Common myeloid progenitor, CD34-positive (primary cell): Measurements from ENCODE around the gene PRSS38.
"Not testable (repeated sequence)": the region's sequence is repeated elsewhere in the genome, so short reads cannot be mapped to it uniquely, and the experiment has no call there.

Experiments used
- CTCF ChIA-PET: fragments of 350-600 bp; sonication (Branson Sonifier 250); formaldehyde crosslinking; loops from one replicate; lab custom pipeline; 2021; ENCODE audit warnings: antibody characterized with exemption; lab: Charles Lee
- POLR2A ChIA-PET: fragments of 350-600 bp; sonication (Branson Sonifier 250); formaldehyde crosslinking; loops from one replicate; lab custom pipeline; 2021; ENCODE audit warnings: antibody characterized with exemption; lab: Charles Lee
- DNase-seq, 3 donors: peaks; one replicate each; pipeline versions ENCODE4 v3.0.0 to v3.0.0-alpha.2; 2013
- H3K27ac ChIP-seq, 2 experiments: 1 replicate in 1 of 2; 2 replicates in 1 of 2; pipeline ENCODE4 v1.7.0; 2013; ENCODE audit warnings: inconsistent platforms in 2 of 2, low read length in 2 of 2, mild to moderate bottlenecking in 2 of 2, low read depth in 1 of 2, moderate library complexity in 1 of 2; ENCODE audit not compliant: severe bottlenecking in 2 of 2, insufficient read depth in 1 of 2, poor library complexity in 1 of 2
- H3K27me3 ChIP-seq, 5 experiments: replicated peaks in 2 of 5; 1 replicate in 3 of 5; 2 replicates in 2 of 5; pipeline versions ENCODE4 v1.6.1 to v1.7.0; 2013; ENCODE audit warnings: low read length in 4 of 5, mild to moderate bottlenecking in 2 of 5, moderate library complexity in 2 of 5, inconsistent platforms in 1 of 5; ENCODE audit not compliant: insufficient read depth in 5 of 5, control insufficient read depth in 4 of 5
- H3K36me3 ChIP-seq, 4 experiments: 1 replicate in 2 of 4; 2 replicates in 2 of 4; pipeline versions ENCODE4 v1.6.1 to v1.7.0; 2013; ENCODE audit warnings: low read length in 3 of 4, control low read depth in 1 of 4, mild to moderate bottlenecking in 1 of 4; ENCODE audit not compliant: control insufficient read depth in 4 of 4, insufficient read depth in 4 of 4
- H3K4me1 ChIP-seq, 4 experiments: 1 replicate in 3 of 4; 2 replicates in 1 of 4; pipeline versions ENCODE4 v1.6.1 to v1.7.1; 2013; ENCODE audit warnings: low read length in 3 of 4, mild to moderate bottlenecking in 3 of 4, control low read depth in 1 of 4, inconsistent platforms in 1 of 4, moderate library complexity in 1 of 4; ENCODE audit not compliant: control insufficient read depth in 4 of 4, insufficient read depth in 4 of 4; ENCODE audit errors: control extremely low read depth in 1 of 4
- H3K4me3 ChIP-seq, 7 experiments: 1 replicate in 4 of 7; 2 replicates in 3 of 7; pipeline versions ENCODE4 v1.5.1 to v1.7.0; 2013; ENCODE audit warnings: mild to moderate bottlenecking in 7 of 7, low read length in 6 of 7, moderate library complexity in 6 of 7, inconsistent platforms in 2 of 7, low read depth in 2 of 7, control low read depth in 1 of 7; ENCODE audit not compliant: insufficient read depth in 4 of 7, control insufficient read depth in 1 of 7; ENCODE audit errors: extremely low read depth in 1 of 7
- H3K9me3 ChIP-seq, 5 experiments: 1 replicate in 4 of 5; 2 replicates in 1 of 5; pipeline versions ENCODE4 v1.6.1 to v1.7.1; 2013; ENCODE audit warnings: low read length in 4 of 5, mild to moderate bottlenecking in 2 of 5, inconsistent platforms in 1 of 5, low read depth in 1 of 5, moderate library complexity in 1 of 5; ENCODE audit not compliant: control insufficient read depth in 4 of 5, insufficient read depth in 2 of 5; ENCODE audit errors: control extremely low read depth in 1 of 5
- whole genome bisulfite sequencing: methylation state at CpG from one replicate; pipeline ENCODE4 v1.1.5; 2013; ENCODE audit not compliant: insufficient coverage; 5-methylcytosine and 5-hydroxymethylcytosine counted together

PRSS38 gene

GRCh38 chr1:227871892-227872291 lies 56.4 kb downstream of the PRSS38 start:
- CTCF ChIA-PET, result interaction anchor here (1.2 to 1.4 kb wide), 2 partner anchors 10 to 12 kb away, joined by 3 to 4 read pairs; no protein-coding TSS in a partner anchor
- DNase-seq, H3K36me3 ChIP-seq, H3K4me3 ChIP-seq, H3K27me3 ChIP-seq, H3K27ac ChIP-seq, POLR2A ChIA-PET, H3K9me3 ChIP-seq: not testable (repeated sequence)
- 94% methylated on average over 5 of the region's 5 CpGs for WGBS
- peaks cover 7 to 31% (median 25%) of the 10 kb centered on the region in 4 experiments for H3K4me1 ChIP-seq

- H3K36me3 ChIP-seq, H3K4me3 ChIP-seq, H3K4me1 ChIP-seq, H3K27me3 ChIP-seq, H3K27ac ChIP-seq, CTCF ChIA-PET, H3K9me3 ChIP-seq, POLR2A ChIA-PET, DNase-seq: not testable (repeated sequence)
- no CpG with 5 or more reads among the region's 3 CpGs for WGBS
Observed at GRCh38 chr1:227877810-227878209, 62.3 kb downstream of the PRSS38 start.

GRCh38 chr1:227880342-227880924 lies 65.0 kb downstream of the PRSS38 start:
- ChIA-PET CTCF (no interaction called here), POLR2A (no interaction called here)
- no peaks in the 10 kb centered on the region for H3K36me3 ChIP-seq
- no peak overlapping the region for H3K4me3 ChIP-seq
- no peaks in the 10 kb centered on the region for H3K9me3 ChIP-seq
- H3K4me1 ChIP-seq, result peaks cover 0 to 5% (median 2%) of the 10 kb centered on the region in 4 experiments
- WGBS, result 97% methylated on average over 3 of the region's 4 CpGs
- DNase-seq, result no peak
- no peak overlapping the region for H3K27ac ChIP-seq
- H3K27me3 ChIP-seq, result no peaks in the 10 kb centered on the region

GRCh38 chr1:227883073-227883520 lies 67.6 kb downstream of the PRSS38 start:
- Histone ChIP-seq H3K4me1 (peaks cover 0 to 27% (median 10%) of the 10 kb centered on the region in 4 experiments), H3K36me3 (no peaks in the 10 kb centered on the region), H3K4me3 (no peak overlapping the region), H3K9me3 (no peaks in the 10 kb centered on the region), H3K27me3 (no peaks in the 10 kb centered on the region), H3K27ac (no peak overlapping the region)
- DNase-seq, result no peak
- ChIA-PET CTCF (interaction anchor here (1.7 kb wide), 1 partner anchor 11 kb away, joined by 4 read pairs; no protein-coding TSS in a partner anchor), POLR2A (no interaction called here)
- WGBS, result 100% methylated on average over 3 of the region's 9 CpGs

GRCh38 chr1:227883641-227884301 lies 68.3 kb downstream of the PRSS38 start:
- Histone ChIP-seq H3K27ac (no peak overlapping the region), H3K9me3 (no peaks in the 10 kb centered on the region), H3K27me3 (no peaks in the 10 kb centered on the region), H3K4me3 (no peak overlapping the region), H3K4me1 (peaks cover 0 to 30% (median 10%) of the 10 kb centered on the region in 4 experiments), H3K36me3 (no peaks in the 10 kb centered on the region)
- ChIA-PET CTCF (interaction anchor here (1.7 kb wide), 1 partner anchor 11 kb away, joined by 4 read pairs; no protein-coding TSS in a partner anchor), POLR2A (no interaction called here)
- DNase-seq, result no peak
- 100% methylated on average over 14 of the region's 15 CpGs for WGBS

- Histone ChIP-seq H3K36me3 (no peaks in the 10 kb centered on the region), H3K27me3 (no peaks in the 10 kb centered on the region), H3K27ac (no peak overlapping the region), H3K4me1 (peaks cover 0 to 30% (median 10%) of the 10 kb centered on the region in 4 experiments), H3K9me3 (no peaks in the 10 kb centered on the region), H3K4me3 (no peak overlapping the region)
- WGBS, result 98% methylated on average over 8 of the region's 15 CpGs
- ChIA-PET POLR2A (no interaction called here), CTCF (interaction anchor here (1.7 kb wide), 1 partner anchor 12 kb away, joined by 4 read pairs; no protein-coding TSS in a partner anchor)
- DNase-seq, result no peak
Observed at GRCh38 chr1:227884370-227885134, 69.1 kb downstream of the PRSS38 start.
